Thyroid gland (tissue), 4 donors: Measurements from ENCODE around the gene GNB5. TPM values are rescaled to one million over a fixed set of nuclear protein-coding genes. Genes with fewer than 3 reads are reported as not detected.

Source experiments
- DNase-seq, 2 donors: peaks; one replicate each; pipeline ENCODE4 v3.0.0-alpha.2; 2019
- H3K27ac ChIP-seq, 3 donors: fragments of 200-600 bp; sonication (generic); 1 replicate in 2 of 3; 2 replicates in 1 of 3; pipeline ENCODE4 v1.5.1; 2016 to 2019; ENCODE audit warnings: mild to moderate bottlenecking in 1 of 3, moderate library complexity in 1 of 3
- H3K27me3 ChIP-seq: fragments of 200-600 bp; sonication (generic); one replicate; pipeline ENCODE4 v1.5.1; 2019
- H3K36me3 ChIP-seq, 2 donors: fragments of 200-600 bp; sonication (generic); one replicate each; pipeline ENCODE4 v1.5.1; 2016 to 2019
- H3K4me1 ChIP-seq, 2 donors: fragments of 200-600 bp; sonication (generic); one replicate each; pipeline ENCODE4 v1.5.1; 2017 to 2019
- H3K4me3 ChIP-seq, 3 donors: fragments of 200-600 bp; sonication (generic); replicated peaks in 1 of 3; 1 replicate in 2 of 3; 2 replicates in 1 of 3; pipeline ENCODE4 v1.5.1; 2016; ENCODE audit warnings: mild to moderate bottlenecking in 1 of 3
- H3K9me3 ChIP-seq: fragments of 200-600 bp; sonication (generic); one replicate; pipeline ENCODE4 v1.5.1; 2017
- CTCF ChIP-seq, 6 experiments: fragments of 200-600 bp in 3 of 6; fragments of 450-650 bp in 3 of 6; sonication (generic) in 3 of 6; IDR thresholded peaks; one replicate each; pipeline ENCODE4 v1.5.1; 2016 to 2019; ENCODE audit warnings: antibody characterized with exemption in 6 of 6, mild to moderate bottlenecking in 2 of 6, inconsistent platforms in 1 of 6, moderate library complexity in 1 of 6
- POLR2A ChIP-seq, 2 donors: fragments of 450-650 bp; IDR thresholded peaks; one replicate each; pipeline ENCODE4 v1.6.1; 2017; ENCODE audit warnings: antibody characterized with exemption in 2 of 2, mild to moderate bottlenecking in 2 of 2, moderate library complexity in 1 of 2
- WGBS, 2 donors: methylation state at CpG; one replicate each; pipeline ENCODE4 v1.1.5; 2017; 5-methylcytosine and 5-hydroxymethylcytosine counted together
- intact Hi-C: fragments of 100-400 bp; cut with DNase I; formaldehyde crosslinking; loops from one replicate; pipeline ENCODE4 v1.15.1; 2023
- total RNA-seq, 4 donors: library from RNA; depleted of rRNA; stranded (reverse); fragments of >200 nt; gene quantifications; one replicate each; pipeline ENCODE4 v1.2.3, GENCODE V29; 2016

Gene GNB5
- total RNA-seq, 4 donors from 2014 or later, result 49.6 to 62.1 (median 54.4) TPM

- TF ChIP-seq CTCF (IDR thresholded peaks at IDR 0.05), result no peak
- TF ChIP-seq POLR2A (IDR thresholded peaks at IDR 0.05), result no peak
- Histone ChIP-seq H3K27ac (no peak overlapping the region), H3K4me1 (peaks cover 0 to 26% of the 10 kb centered on the region in 2 donors), H3K27me3 (no peaks in the 10 kb centered on the region), H3K9me3 (no peaks in the 10 kb centered on the region), H3K4me3 (no peak overlapping the region), H3K36me3 (no peaks in the 10 kb centered on the region)
- intact Hi-C loops, result no loop called here
- DNase-seq, result no peak
- WGBS, 2 donors, result 89 to 94% methylated on average over 4 of the region's 4 CpGs
Measured at GRCh38 chr15:52140646-52141045, 50.5 kb downstream of the GNB5 start.

DNA sequence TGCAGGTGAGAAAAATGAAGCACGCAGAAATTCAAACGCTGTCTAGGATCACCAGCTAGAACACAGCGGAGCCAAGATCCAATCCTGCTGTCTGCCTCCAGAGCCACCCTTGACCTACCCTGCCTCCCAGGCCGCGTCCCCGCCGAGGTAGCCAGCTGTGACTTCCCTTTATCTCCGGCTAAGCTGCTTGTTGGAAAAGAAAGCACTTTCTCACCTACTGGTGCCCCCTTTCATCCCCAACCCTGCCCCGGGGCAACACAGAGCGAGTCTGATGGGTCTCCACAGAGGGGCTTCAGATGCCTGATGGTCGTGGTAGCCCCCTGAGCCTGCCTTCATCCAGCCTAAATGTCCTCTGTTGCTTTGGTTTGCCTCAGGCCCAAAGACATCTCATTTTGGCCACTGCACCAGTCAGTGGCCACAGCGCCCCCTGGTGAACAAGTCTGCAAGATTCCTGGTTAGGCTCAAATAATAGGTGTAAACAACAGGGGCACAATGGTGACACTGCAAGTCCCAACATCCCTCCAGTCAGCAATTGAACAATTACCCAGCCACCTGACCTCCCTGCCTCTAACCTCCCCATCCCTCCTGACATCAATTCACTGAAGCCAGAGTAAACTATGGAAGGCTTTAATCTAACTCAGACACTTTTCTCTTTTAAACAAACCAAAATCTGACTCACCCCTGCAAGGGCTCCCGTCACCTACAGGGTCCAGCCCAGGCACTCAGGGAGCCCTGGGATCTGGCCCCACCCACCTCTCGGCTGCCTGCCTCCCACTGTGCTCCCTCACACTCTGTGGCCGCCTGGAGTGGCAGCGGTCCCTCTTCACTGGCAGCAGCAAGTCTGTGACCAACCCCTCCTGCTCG is 51.4 kb downstream of the GNB5 start:
- 59 to 62% methylated on average over 15 to 17 of the region's 17 CpGs for WGBS, 2 donors
- intact Hi-C loops, result no loop called here
- H3K4me1 ChIP-seq, result peaks cover 0 to 26% of the 10 kb centered on the region in 2 donors
- TF ChIP-seq POLR2A (IDR thresholded peaks at IDR 0.05) (no peak), CTCF (IDR thresholded peaks at IDR 0.05) (peak in 5 of 6 experiments; percentile 53 to 75 (median 67))
- H3K27me3 ChIP-seq, result no peaks in the 10 kb centered on the region
- peak; percentile 66 to 74 for DNase-seq
- H3K9me3 ChIP-seq, result no peaks in the 10 kb centered on the region
- H3K4me3 ChIP-seq, result no peak overlapping the region
- peak overlapping the region in 1 of 3 donors; percentile 22 for H3K27ac ChIP-seq
- no peaks in the 10 kb centered on the region for H3K36me3 ChIP-seq

GRCh38 chr15:52137432-52138357 is 53.5 kb downstream of the GNB5 start:
- H3K27me3 ChIP-seq, result no peaks in the 10 kb centered on the region
- intact Hi-C loops, result no loop called here
- H3K27ac ChIP-seq, result no peak overlapping the region
- peaks cover 0 to 26% of the 10 kb centered on the region in 2 donors for H3K4me1 ChIP-seq
- 77 to 80% methylated on average over 12 of the region's 12 CpGs for WGBS, 2 donors
- peak; percentile 8 for DNase-seq
- no peak overlapping the region for H3K4me3 ChIP-seq
- H3K36me3 ChIP-seq, result peaks cover 0 to 6% of the 10 kb centered on the region in 2 donors
- H3K9me3 ChIP-seq, result no peaks in the 10 kb centered on the region
- no peak for TF ChIP-seq POLR2A (IDR thresholded peaks at IDR 0.05)
- TF ChIP-seq CTCF (IDR thresholded peaks at IDR 0.05), result no peak

- Histone ChIP-seq H3K36me3 (peaks cover 0 to 6% of the 10 kb centered on the region in 2 donors), H3K4me1 (peaks cover 0 to 26% of the 10 kb centered on the region in 2 donors), H3K27me3 (no peaks in the 10 kb centered on the region), H3K27ac (no peak overlapping the region), H3K4me3 (no peak overlapping the region), H3K9me3 (no peaks in the 10 kb centered on the region)
- no peak for DNase-seq
- no peak for TF ChIP-seq POLR2A (IDR thresholded peaks at IDR 0.05)
- WGBS, 2 donors, result 67 to 80% methylated on average over 6 of the region's 6 CpGs
- intact Hi-C loops, result no loop called here
Measured at GRCh38 chr15:52136442-52136980, 54.7 kb downstream of the GNB5 start.

- 93 to 95% methylated on average over 5 of the region's 5 CpGs for WGBS, 2 donors
- no peak overlapping the region for H3K27ac ChIP-seq
- intact Hi-C loops, result no loop called here
- peaks cover 0 to 25% of the 10 kb centered on the region in 2 donors for H3K4me1 ChIP-seq
- H3K36me3 ChIP-seq, result peaks cover 0 to 6% of the 10 kb centered on the region in 2 donors
- no peaks in the 10 kb centered on the region for H3K9me3 ChIP-seq
- TF ChIP-seq POLR2A (IDR thresholded peaks at IDR 0.05) (no peak), CTCF (IDR thresholded peaks at IDR 0.05) (no peak)
- DNase-seq, result no peak
- no peaks in the 10 kb centered on the region for H3K27me3 ChIP-seq
- H3K4me3 ChIP-seq, result no peak overlapping the region
Measured at GRCh38 chr15:52134502-52135144, 56.6 kb downstream of the GNB5 start.
